Caco-2 (cell line): ENCODE results near the gene SLC12A7. TPM values are rescaled to one million over a fixed set of nuclear protein-coding genes. Genes with fewer than 3 reads are reported as not detected.

Experiments
- BruUV-seq: library from RNA; stranded (reverse); fragments of 400-500 nt; replicated peaks from 2 replicates; lab custom pipeline; 2021; lab: Mats Ljungman, UMichigan
- CTCF ChIA-PET: fragments of 300-600 bp; sonication (Branson Sonifier 250); formaldehyde crosslinking; loops from one replicate; lab custom pipeline; 2022; ENCODE audit warnings: antibody characterized with exemption; lab: Charles Lee
- POLR2A ChIA-PET: fragments of 300-600 bp; sonication (Branson Sonifier 250); formaldehyde crosslinking; loops from one replicate; lab custom pipeline; 2022; ENCODE audit warnings: antibody characterized with exemption; lab: Charles Lee
- DNase-seq, 2 experiments: peaks; one replicate each; pipeline versions ENCODE4 v3.0.0 to v3.0.0-alpha.2; 2020 to 2022
- H3K27me3 ChIP-seq: replicated peaks from 2 replicates; pipeline ENCODE4 v1.6.0; 2011; ENCODE audit warnings: low read length; ENCODE audit not compliant: control insufficient read depth, insufficient read depth
- H3K36me3 ChIP-seq: 2 replicates; pipeline ENCODE4 v1.5.1; 2011; ENCODE audit warnings: low read length; ENCODE audit not compliant: control insufficient read depth, insufficient read depth
- H3K4me1 ChIP-seq: fragments of 250-450 bp; sonication (Bioruptor Pico); 2 replicates; pipeline ENCODE4 v1.5.1; 2020; ENCODE audit warnings: mild to moderate bottlenecking
- H3K4me3 ChIP-seq: 2 replicates; pipeline ENCODE4 v1.5.1; 2011; ENCODE audit warnings: low read depth, mild to moderate bottlenecking, control low read depth, low read length
- H3K9me3 ChIP-seq: fragments of 250-450 bp; sonication (Bioruptor Pico); 2 replicates; pipeline ENCODE4 v1.5.1; 2020; ENCODE audit warnings: mild to moderate bottlenecking, moderate library complexity
- H3K27ac Mint-ChIP-seq: one replicate; pipeline ENCODE4 v1.8.0; 2022; ENCODE audit warnings: mixed read lengths; ENCODE audit not compliant: unreplicated experiment
- H3K27me3 Mint-ChIP-seq: one replicate; pipeline ENCODE4 v1.8.0; 2022; ENCODE audit warnings: mixed read lengths; ENCODE audit not compliant: insufficient read depth, unreplicated experiment
- H3K36me3 Mint-ChIP-seq: one replicate; pipeline ENCODE4 v1.8.0; 2022; ENCODE audit warnings: mild to moderate bottlenecking, mixed read lengths; ENCODE audit not compliant: insufficient read depth, unreplicated experiment
- H3K4me1 Mint-ChIP-seq: one replicate; pipeline ENCODE4 v1.8.0; 2022; ENCODE audit warnings: low read depth, mixed read lengths; ENCODE audit not compliant: unreplicated experiment
- H3K4me3 Mint-ChIP-seq: one replicate; pipeline ENCODE4 v1.8.0; 2022; ENCODE audit warnings: mild to moderate bottlenecking, moderate library complexity, mixed read lengths; ENCODE audit not compliant: unreplicated experiment
- H3K9me3 Mint-ChIP-seq: one replicate; pipeline ENCODE4 v1.8.0; 2022; ENCODE audit warnings: mixed read lengths; ENCODE audit not compliant: unreplicated experiment
- CTCF ChIP-seq, 2 experiments: fragments of 200-600 bp in 1 of 2; IDR thresholded peaks; 1 replicate in 1 of 2; 2 replicates in 1 of 2; pipeline versions ENCODE4 v1.5.1 to v1.8.0; 2011 to 2022; ENCODE audit warnings: antibody characterized with exemption in 1 of 2, control low read depth in 1 of 2, inconsistent platforms in 1 of 2, low read depth in 1 of 2, low read length in 1 of 2, mild to moderate bottlenecking in 1 of 2, moderate library complexity in 1 of 2; ENCODE audit not compliant: insufficient read depth in 1 of 2, severe bottlenecking in 1 of 2, unreplicated experiment in 1 of 2
- intact Hi-C: fragments of 100-400 bp; cut with micrococcal nuclease; formaldehyde crosslinking; loops from one replicate; pipeline ENCODE4 v1.10.0; 2022; ENCODE audit not compliant: unreplicated experiment
- total RNA-seq: library from RNA; stranded (reverse); gene quantifications from 2 replicates; pipeline ENCODE4 v1.2.3, GENCODE V29; 2022

SLC12A7 gene
- total RNA-seq, 1 experiment from 2014 or later: 41.7 TPM

- Mint-ChIP-seq H3K36me3 (peaks cover 11% of the 10 kb centered on the region), H3K9me3 (no peaks in the 10 kb centered on the region), H3K4me1 (peaks cover 10% of the 10 kb centered on the region), H3K27ac (no peak overlapping the region), H3K4me3 (no peak overlapping the region), H3K27me3 (no peaks in the 10 kb centered on the region)
- POLR2A ChIA-PET: no interaction called here
- peak; percentile 62 to 72 for TF ChIP-seq CTCF (IDR thresholded peaks at IDR 0.05; ENCODE audit: insufficient read depth in 1 of 2, low read depth in 1 of 2, low read length in 1 of 2, severe bottlenecking in 1 of 2, unreplicated experiment in 1 of 2)
- Histone ChIP-seq H3K36me3 (no peaks in the 10 kb centered on the region), H3K4me1 (peaks cover 23% of the 10 kb centered on the region), H3K4me3 (no peak overlapping the region), H3K27me3 (no peaks in the 10 kb centered on the region), H3K9me3 (no peaks in the 10 kb centered on the region)
- CTCF ChIA-PET: interaction anchor here (1.5 to 3.2 kb wide), 4 partner anchors 21 to 91 kb away, joined by 5 to 46 read pairs (median 12); no protein-coding TSS in a partner anchor
- BruUV-seq: no TSS peak
- peak; percentile 66 to 77 for DNase-seq
- intact Hi-C loops: loop anchor here (1.0 kb wide), 1 partner anchor 156 kb away; no protein-coding TSS in a partner anchor
Observed at GRCh38 chr5:1011226-1011631, 100.6 kb downstream of the SLC12A7 start.

DNA sequence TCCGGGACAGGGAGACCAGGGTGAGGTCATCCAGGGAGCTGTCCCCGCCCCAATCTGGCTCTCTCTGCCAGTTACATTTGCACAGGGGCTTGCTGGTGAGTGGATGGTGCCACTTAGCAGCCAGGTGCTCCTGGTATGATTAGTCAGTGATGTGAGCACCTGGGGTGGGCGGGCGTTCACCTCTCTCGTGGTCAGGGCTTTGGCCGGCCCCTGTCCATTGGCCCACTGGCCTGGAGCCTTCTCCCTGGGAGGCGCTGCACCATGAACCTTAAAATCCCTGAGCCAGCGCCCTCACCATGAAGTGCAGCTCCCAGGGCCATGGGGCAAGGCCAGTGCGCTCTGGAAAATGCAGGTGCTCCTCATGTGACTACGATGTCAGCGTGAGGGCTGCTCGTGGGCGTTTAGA lies 101.2 kb downstream of the SLC12A7 start:
- Mint-ChIP-seq H3K4me3 (no peak overlapping the region), H3K27me3 (no peaks in the 10 kb centered on the region), H3K27ac (no peak overlapping the region), H3K4me1 (peaks cover 10% of the 10 kb centered on the region), H3K9me3 (no peaks in the 10 kb centered on the region), H3K36me3 (peaks cover 11% of the 10 kb centered on the region)
- ChIA-PET CTCF (interaction anchor here (1.0 to 3.2 kb wide), 10 partner anchors 14 to 130 kb away, joined by 4 to 46 read pairs (median 5); no protein-coding TSS in a partner anchor), POLR2A (no interaction called here)
- peak in 1 of 2 experiments; percentile 26 for DNase-seq
- Histone ChIP-seq H3K36me3 (no peaks in the 10 kb centered on the region), H3K4me3 (no peak overlapping the region), H3K9me3 (no peaks in the 10 kb centered on the region), H3K27me3 (no peaks in the 10 kb centered on the region), H3K4me1 (peaks cover 27% of the 10 kb centered on the region)
- TF ChIP-seq CTCF (IDR thresholded peaks at IDR 0.05; ENCODE audit: insufficient read depth in 1 of 2, low read depth in 1 of 2, low read length in 1 of 2, severe bottlenecking in 1 of 2, unreplicated experiment in 1 of 2): no peak
- no TSS peak for BruUV-seq
- intact Hi-C loops: loop anchor here (1.0 kb wide), 3 partner anchors 20 to 157 kb away; no protein-coding TSS in a partner anchor

DNA sequence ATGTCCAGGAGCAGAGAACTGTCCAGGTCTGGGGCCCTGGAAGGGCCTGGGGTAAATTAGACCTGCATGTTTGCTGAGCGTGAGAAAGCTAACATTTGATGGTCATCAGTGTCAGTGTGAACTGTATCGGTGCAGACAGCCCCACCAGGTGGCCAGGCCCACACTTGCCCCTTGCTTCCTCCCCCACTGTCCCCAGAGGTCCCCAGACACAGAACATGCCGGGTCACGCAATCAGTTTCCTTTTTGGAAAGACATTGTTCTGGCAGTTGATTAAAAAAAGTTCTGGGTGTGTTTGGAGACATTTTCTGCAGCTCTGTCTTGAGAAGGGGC lies 101.7 kb downstream of the SLC12A7 start:
- H3K36me3 ChIP-seq: no peaks in the 10 kb centered on the region
- H3K4me1 ChIP-seq: peaks cover 32% of the 10 kb centered on the region
- Mint-ChIP-seq H3K27me3 (no peaks in the 10 kb centered on the region), H3K9me3 (no peaks in the 10 kb centered on the region), H3K4me1 (peaks cover 10% of the 10 kb centered on the region), H3K27ac (no peak overlapping the region), H3K36me3 (peaks cover 11% of the 10 kb centered on the region), H3K4me3 (peak overlapping the region; percentile 63)
- TSS peak; percentile 54 for BruUV-seq
- peak; percentile 66 for DNase-seq
- peak; percentile 39 to 69 for TF ChIP-seq CTCF (IDR thresholded peaks at IDR 0.05; ENCODE audit: insufficient read depth in 1 of 2, low read depth in 1 of 2, low read length in 1 of 2, severe bottlenecking in 1 of 2, unreplicated experiment in 1 of 2)
- ChIA-PET POLR2A (no interaction called here), CTCF (interaction anchor here (0.6 to 3.2 kb wide), 13 partner anchors 10 to 130 kb away, joined by 3 to 46 read pairs (median 5); no protein-coding TSS in a partner anchor)
- no peaks in the 10 kb centered on the region for H3K27me3 ChIP-seq
- intact Hi-C loops: loop anchor here (1.0 kb wide), 2 partner anchors 20 to 87 kb away; no protein-coding TSS in a partner anchor
- peak overlapping the region; percentile 50 for H3K4me3 ChIP-seq
- H3K9me3 ChIP-seq: no peaks in the 10 kb centered on the region
